Neural cell (in vitro differentiated cells): ENCODE results near the gene CHN1. TPM values are rescaled to one million over a fixed set of nuclear protein-coding genes. Genes with fewer than 3 reads are reported as not detected.

Source experiments
- H2AFZ ChIP-seq: fragments of 200-600, 300-800 bp; sonication (generic), shearing (Covaris generic); 2 replicates; pipeline ENCODE4 v1.6.0; 2014; ENCODE audit warnings: low read depth, mild to moderate bottlenecking, antibody characterized with exemption, low read length, moderate library complexity
- H3F3A ChIP-seq: fragments of 200-600 bp; shearing (Covaris generic); 2 replicates; pipeline ENCODE4 v1.6.1; 2016; ENCODE audit warnings: mild to moderate bottlenecking, moderate library complexity, mixed read lengths, antibody characterized with exemption, low read length; ENCODE audit not compliant: insufficient read depth, poor library complexity, severe bottlenecking
- H3K27ac ChIP-seq: fragments of 200-600, 300-800 bp; sonication (generic), shearing (Covaris generic); 2 replicates; pipeline ENCODE4 v1.5.1; 2014; ENCODE audit warnings: mild to moderate bottlenecking, low read length, moderate library complexity
- H3K27me3 ChIP-seq: fragments of 300-800, 200-600 bp; sonication (generic), shearing (Covaris generic); 2 replicates; pipeline ENCODE4 v1.6.0; 2014; ENCODE audit warnings: mild to moderate bottlenecking, low read depth, low read length, moderate library complexity; ENCODE audit not compliant: insufficient read depth
- H3K36me3 ChIP-seq: fragments of 300-800, 200-600 bp; sonication (generic), shearing (Covaris generic); 2 replicates; pipeline ENCODE4 v1.5.1; 2014; ENCODE audit warnings: mild to moderate bottlenecking, antibody characterized with exemption, low read length, moderate library complexity; ENCODE audit not compliant: insufficient read depth
- H3K4me2 ChIP-seq: fragments of 300-800, 200-600 bp; sonication (generic), shearing (Covaris generic); 2 replicates; pipeline ENCODE4 v1.6.0; 2014; ENCODE audit warnings: mild to moderate bottlenecking, low read length
- H3K4me3 ChIP-seq: fragments of 300-800, 200-600 bp; sonication (generic), shearing (Covaris generic); 2 replicates; pipeline ENCODE4 v1.5.1; 2014; ENCODE audit warnings: mild to moderate bottlenecking, low read length, moderate library complexity
- H3K79me2 ChIP-seq: fragments of 200-600 bp; shearing (Covaris generic); replicated peaks from 2 replicates; pipeline ENCODE4 v1.6.0; 2014; ENCODE audit warnings: mild to moderate bottlenecking, low read length, moderate library complexity; ENCODE audit not compliant: insufficient read depth
- H3K9ac ChIP-seq: fragments of 300-800, 200-600 bp; sonication (generic), shearing (Covaris generic); 2 replicates; pipeline ENCODE4 v1.6.1; 2016; ENCODE audit warnings: mild to moderate bottlenecking, low read length, mixed read lengths
- H3K9me2 ChIP-seq: fragments of 200-600 bp; shearing (Covaris generic); 2 replicates; pipeline ENCODE4 v1.6.1; 2016; ENCODE audit warnings: mild to moderate bottlenecking, low read length, mixed read lengths; ENCODE audit not compliant: insufficient read depth
- H3K9me3 ChIP-seq: fragments of 200-600, 300-800 bp; sonication (generic), shearing (Covaris generic); 2 replicates; pipeline ENCODE4 v1.6.1; 2016; ENCODE audit warnings: mild to moderate bottlenecking, mixed run types, low read length, moderate library complexity, mixed read lengths
- H4K20me1 ChIP-seq: fragments of 200-600 bp; shearing (Covaris generic); 2 replicates; pipeline ENCODE4 v1.6.1; 2016; ENCODE audit warnings: mild to moderate bottlenecking, mixed run types; ENCODE audit not compliant: insufficient read depth
- CTCF ChIP-seq: fragments of 450-650 bp; IDR thresholded peaks from 2 replicates; pipeline ENCODE4 v1.5.1; 2014; ENCODE audit warnings: antibody characterized with exemption, mild to moderate bottlenecking, moderate library complexity; ENCODE audit not compliant: poor library complexity, severe bottlenecking
- EP300 ChIP-seq: fragments of 450-650 bp; conservative IDR thresholded peaks from 2 replicates; pipeline ENCODE4 v1.6.1; 2014; ENCODE audit warnings: antibody characterized with exemption, mild to moderate bottlenecking, moderate library complexity; ENCODE audit not compliant: poor library complexity, severe bottlenecking
- EZH2 ChIP-seq: fragments of 200-600, 300-800 bp; shearing (Covaris generic), sonication (generic); IDR thresholded peaks from 2 replicates; pipeline ENCODE4 v1.6.1; 2014; ENCODE audit warnings: antibody characterized with exemption, low read length, borderline replicate concordance, mild to moderate bottlenecking; ENCODE audit not compliant: insufficient read depth, poor library complexity, severe bottlenecking
- MXI1 ChIP-seq: fragments of 450-650 bp; conservative IDR thresholded peaks from 2 replicates; pipeline ENCODE4 v1.6.1; 2014; ENCODE audit warnings: antibody characterized with exemption, mild to moderate bottlenecking; ENCODE audit not compliant: poor library complexity, severe bottlenecking
- POLR2AphosphoS5 ChIP-seq: IDR thresholded peaks from 2 replicates; pipeline ENCODE4 v1.6.1; 2012
- RAD21 ChIP-seq: fragments of 450-650 bp; conservative IDR thresholded peaks from 2 replicates; pipeline ENCODE4 v1.6.1; 2014; ENCODE audit warnings: antibody characterized with exemption, mild to moderate bottlenecking, moderate library complexity
- REST ChIP-seq: IDR thresholded peaks from 2 replicates; pipeline ENCODE4 v1.6.1; 2012; ENCODE audit warnings: borderline replicate concordance
- SMC3 ChIP-seq: fragments of 450-650 bp; conservative IDR thresholded peaks from 2 replicates; pipeline ENCODE4 v1.6.1; 2014; ENCODE audit warnings: antibody characterized with exemption, mild to moderate bottlenecking, moderate library complexity; ENCODE audit not compliant: poor library complexity
- TAF1 ChIP-seq: IDR thresholded peaks from 2 replicates; pipeline ENCODE4 v1.6.1; 2012; ENCODE audit warnings: low read depth
- polyA plus RNA-seq: library from polyadenylated mRNA; depleted of rRNA; stranded (reverse); fragments of >200 nt; gene quantifications from 2 replicates; pipeline ENCODE4 v1.2.3, GENCODE V29; 2014

The CHN1 gene
- polyA plus RNA-seq, 1 donor from 2014 or later = 133 TPM

GRCh38 chr2:174965551-174965950 lies 39.6 kb downstream of the CHN1 start:
- H3K27ac ChIP-seq = no peak overlapping the region
- H3K9me2 ChIP-seq = no peaks in the 10 kb centered on the region
- H3K4me3 ChIP-seq = no peak overlapping the region
- no peaks in the 10 kb centered on the region for H3F3A ChIP-seq
- no peaks in the 10 kb centered on the region for H3K36me3 ChIP-seq
- H3K79me2 ChIP-seq = peaks cover 45% of the 10 kb centered on the region
- no peaks in the 10 kb centered on the region for H3K9me3 ChIP-seq
- no peaks in the 10 kb centered on the region for H4K20me1 ChIP-seq
- no peak overlapping the region for H3K9ac ChIP-seq
- no peaks in the 10 kb centered on the region for H3K27me3 ChIP-seq
- no peak for TF ChIP-seq POLR2AphosphoS5
- no peak for TF ChIP-seq EZH2
- TF ChIP-seq TAF1 = no peak
- TF ChIP-seq REST = no peak
- H2AFZ ChIP-seq = no peak overlapping the region
- H3K4me2 ChIP-seq = no peak overlapping the region

- Histone ChIP-seq H3K9ac (no peak overlapping the region), H3K36me3 (no peaks in the 10 kb centered on the region), H3K4me2 (no peak overlapping the region), H3K9me2 (no peaks in the 10 kb centered on the region), H3K27ac (no peak overlapping the region), H3K9me3 (no peaks in the 10 kb centered on the region), H3F3A (no peaks in the 10 kb centered on the region), H3K27me3 (no peaks in the 10 kb centered on the region), H4K20me1 (no peaks in the 10 kb centered on the region), H3K79me2 (peaks cover 34% of the 10 kb centered on the region), H2AFZ (no peak overlapping the region), H3K4me3 (no peak overlapping the region)
- no peak for TF ChIP-seq EZH2
- no peak for TF ChIP-seq TAF1
- TF ChIP-seq MXI1 = no peak
- no peak for TF ChIP-seq CTCF
- no peak for TF ChIP-seq EP300
- no peak for TF ChIP-seq RAD21
- no peak for TF ChIP-seq POLR2AphosphoS5
- TF ChIP-seq REST = no peak
- TF ChIP-seq SMC3 = no peak
Measured at GRCh38 chr2:174964404-174964803, 40.8 kb downstream of the CHN1 start.
